GM10266 (cell line): ENCODE measurements around the gene SYNJ1.
"Not testable (repeated sequence)": the region's sequence is repeated elsewhere in the genome, so short reads cannot be mapped to it uniquely, and the experiment has no call there.

ENCODE experiments used
- DNase-seq: peaks from one replicate; pipeline ENCODE4 v3.0.0; 2012; ENCODE audit errors: extremely low spot score
- TF ChIP-seq, protein P1 (sequence below): IDR thresholded peaks from 2 replicates; pipeline ENCODE4 v1.5.1; 2012; ENCODE audit warnings: mild to moderate bottlenecking, low read depth; ENCODE audit not compliant: control insufficient read depth, insufficient read depth; ENCODE audit errors: missing control alignments

SYNJ1 gene

DNA sequence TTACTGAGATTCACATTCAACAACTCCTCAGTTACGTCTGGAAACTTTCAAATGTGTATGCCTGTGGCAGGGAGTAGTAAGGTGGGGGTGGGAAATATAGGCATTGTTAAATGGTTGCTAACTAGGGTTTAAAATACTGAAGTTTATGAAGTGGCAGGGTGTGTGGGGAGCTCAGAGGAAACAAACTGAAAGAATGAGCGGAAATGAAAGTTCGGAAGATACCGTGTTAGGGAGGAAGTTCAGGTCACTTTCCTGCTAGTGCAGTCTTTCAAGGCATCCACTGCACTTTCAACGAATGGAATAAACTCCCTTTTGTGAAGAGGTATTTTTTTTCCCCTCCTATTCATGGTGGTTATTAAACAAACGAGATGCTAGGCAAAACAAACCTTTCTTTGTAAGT is 19.7 kb downstream of the SYNJ1 start:
- TF ChIP-seq, protein P1, sequence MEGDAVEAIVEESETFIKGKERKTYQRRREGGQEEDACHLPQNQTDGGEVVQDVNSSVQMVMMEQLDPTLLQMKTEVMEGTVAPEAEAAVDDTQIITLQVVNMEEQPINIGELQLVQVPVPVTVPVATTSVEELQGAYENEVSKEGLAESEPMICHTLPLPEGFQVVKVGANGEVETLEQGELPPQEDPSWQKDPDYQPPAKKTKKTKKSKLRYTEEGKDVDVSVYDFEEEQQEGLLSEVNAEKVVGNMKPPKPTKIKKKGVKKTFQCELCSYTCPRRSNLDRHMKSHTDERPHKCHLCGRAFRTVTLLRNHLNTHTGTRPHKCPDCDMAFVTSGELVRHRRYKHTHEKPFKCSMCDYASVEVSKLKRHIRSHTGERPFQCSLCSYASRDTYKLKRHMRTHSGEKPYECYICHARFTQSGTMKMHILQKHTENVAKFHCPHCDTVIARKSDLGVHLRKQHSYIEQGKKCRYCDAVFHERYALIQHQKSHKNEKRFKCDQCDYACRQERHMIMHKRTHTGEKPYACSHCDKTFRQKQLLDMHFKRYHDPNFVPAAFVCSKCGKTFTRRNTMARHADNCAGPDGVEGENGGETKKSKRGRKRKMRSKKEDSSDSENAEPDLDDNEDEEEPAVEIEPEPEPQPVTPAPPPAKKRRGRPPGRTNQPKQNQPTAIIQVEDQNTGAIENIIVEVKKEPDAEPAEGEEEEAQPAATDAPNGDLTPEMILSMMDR: no peak
- no peak for DNase-seq

DNA sequence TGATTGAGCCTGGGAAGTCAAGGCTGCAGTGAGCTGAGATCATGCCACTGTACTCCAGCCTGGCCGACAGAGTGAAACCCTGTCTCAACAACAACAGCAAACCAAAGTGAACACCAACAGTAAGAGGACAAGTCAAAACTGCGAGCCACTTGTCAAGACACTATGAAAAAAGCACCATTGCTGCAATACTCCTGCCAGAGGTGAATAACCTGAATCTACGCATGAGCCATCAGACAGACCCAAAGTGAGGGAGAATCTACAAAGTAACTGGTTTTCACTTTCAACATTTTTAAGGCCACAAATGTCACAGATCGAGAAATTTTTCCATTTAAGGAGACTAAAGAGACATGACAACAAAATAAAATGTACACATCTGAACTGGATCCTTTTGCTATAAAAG is 21.9 kb downstream of the SYNJ1 start:
- TF ChIP-seq, protein P1: no peak
- DNase-seq: no peak

- TF ChIP-seq, protein P1: no peak
- DNase-seq: no peak
Observed at GRCh38 chr21:32705139-32705538, 22.7 kb downstream of the SYNJ1 start.

DNA sequence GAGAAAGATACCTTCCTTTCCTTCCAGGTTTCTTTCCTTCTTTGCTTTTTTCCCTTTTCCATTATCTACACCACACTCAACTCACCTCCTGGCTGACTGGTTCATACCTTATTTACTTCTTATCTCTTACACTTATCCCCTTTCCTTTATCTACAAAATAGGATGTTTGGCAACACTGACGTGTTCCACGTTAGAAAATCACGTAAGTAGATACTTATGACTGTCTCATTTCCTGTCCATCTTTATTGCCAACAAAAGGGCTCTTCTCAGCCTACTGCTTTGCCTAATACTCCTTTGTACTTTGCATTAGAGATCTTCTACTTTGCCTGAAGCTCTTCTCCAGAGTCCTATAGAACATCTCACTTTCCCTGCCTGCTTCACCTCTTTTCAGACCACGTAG is 25.1 kb downstream of the SYNJ1 start:
- TF ChIP-seq, protein P1: no peak
- no peak for DNase-seq

DNA sequence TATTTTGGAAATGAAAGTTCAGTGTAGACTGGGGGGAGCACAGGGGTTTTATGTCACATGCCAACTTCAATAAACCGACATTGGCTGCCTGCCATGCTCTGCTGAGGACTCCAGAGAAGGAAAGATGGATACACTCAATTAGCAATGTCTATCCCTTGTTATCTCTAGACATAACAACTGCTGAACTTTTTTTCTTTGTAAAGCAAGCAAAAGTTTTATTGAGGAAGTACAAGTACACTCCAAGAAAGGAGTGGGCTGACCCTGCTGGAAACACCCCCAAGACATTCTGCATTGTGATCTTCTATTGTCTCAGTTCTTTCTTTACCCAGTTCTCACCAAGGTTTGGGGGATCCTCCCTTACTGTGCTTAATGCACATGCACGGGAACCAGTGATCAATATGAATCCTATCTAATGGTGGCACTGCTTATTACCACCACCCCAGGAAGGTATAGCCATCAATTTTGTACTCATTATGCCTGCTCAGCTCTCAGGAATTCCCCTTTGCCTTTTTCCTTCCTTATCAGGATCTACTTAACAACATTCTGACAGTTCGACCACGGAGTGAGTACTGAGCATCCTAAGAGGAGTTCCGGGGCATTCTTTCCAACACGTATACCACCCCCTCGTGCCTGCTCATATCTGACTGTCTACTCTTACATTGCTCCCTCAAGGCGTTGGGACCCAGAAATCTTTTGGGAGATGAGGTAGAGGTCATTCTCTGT is 28.7 kb downstream of the SYNJ1 start:
- TF ChIP-seq, protein P1: no peak
- no peak for DNase-seq

DNA sequence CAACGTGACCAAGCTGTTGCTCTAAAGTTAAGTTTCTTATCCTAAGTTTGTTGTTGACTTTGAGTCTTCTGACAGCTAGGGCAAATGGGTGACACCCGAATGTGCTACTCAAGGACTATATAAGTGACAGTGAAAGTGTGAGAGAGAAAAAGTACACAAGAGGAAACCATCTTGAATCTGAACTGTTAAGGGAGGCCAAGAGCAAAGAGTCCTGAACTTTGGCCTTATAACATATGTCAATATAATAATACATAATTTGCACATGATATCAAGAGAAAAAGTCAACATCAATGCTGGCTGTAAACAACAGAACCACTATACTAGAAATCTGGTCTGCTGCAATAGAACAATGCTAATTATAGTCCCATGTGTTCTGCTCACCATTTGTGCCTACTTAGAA is 29.5 kb downstream of the SYNJ1 start:
- no peak for DNase-seq
- TF ChIP-seq, protein P1: no peak

DNA sequence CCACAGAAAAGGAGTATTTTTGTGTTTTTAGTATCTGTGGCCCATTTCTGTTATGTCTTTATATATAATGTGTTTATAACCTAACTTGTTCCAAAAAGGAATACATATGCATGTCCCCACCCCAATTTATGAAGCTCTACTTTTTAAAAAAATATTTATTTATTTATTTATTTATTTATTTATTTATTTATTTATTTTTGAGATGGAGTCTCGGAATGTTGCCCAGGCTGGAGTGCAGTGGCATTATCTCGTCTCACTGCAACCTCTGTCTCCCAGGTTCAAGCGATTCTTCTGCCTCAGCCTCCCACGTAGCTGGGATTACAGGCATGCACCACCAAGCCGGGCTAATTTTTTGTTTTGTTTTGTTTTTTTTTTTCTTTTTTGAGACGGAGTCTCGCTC is 32.3 kb downstream of the SYNJ1 start:
- DNase-seq: not testable (repeated sequence)

DNA sequence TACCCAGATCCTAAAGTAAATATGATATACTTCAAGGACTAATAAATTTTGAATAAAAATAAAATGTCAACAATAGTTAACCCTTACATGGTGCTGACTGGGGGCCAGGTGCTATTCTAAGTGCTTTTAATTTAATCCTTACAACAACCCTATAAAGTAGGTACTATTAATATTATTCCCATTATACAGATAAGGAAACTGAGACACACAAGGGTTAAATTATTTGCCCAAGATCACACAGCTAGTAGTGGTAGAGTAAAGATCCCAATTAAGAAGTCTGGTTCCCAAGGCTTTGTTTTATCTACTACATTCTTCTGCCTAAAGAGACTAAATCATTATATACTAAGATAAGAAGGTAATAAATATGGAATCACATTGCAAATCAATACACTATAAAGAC is 34.2 kb downstream of the SYNJ1 start:
- DNase-seq: no peak

More for the DNA sequence above, 34.2 kb downstream of the SYNJ1 start:
- TF ChIP-seq, protein P1: no peak
